ENCODE measurements around the gene PLCG2. TPM values are rescaled to one million over a fixed set of nuclear protein-coding genes. Genes with fewer than 3 reads are reported as not detected.
"Not testable (repeated sequence)": the region's sequence is repeated elsewhere in the genome, so short reads cannot be mapped to it uniquely, and the experiment has no call there.

Gene PLCG2
- total and polyA plus RNA-seq, 2 experiments from 2014 or later, result 0.39 TPM; not detected in 1

GRCh38 chr16:81755915-81756614 lies 23.0 kb upstream of the PLCG2 start:
- no peak overlapping the region for H2AFZ ChIP-seq
- no peaks in the 10 kb centered on the region for H3K9me2 ChIP-seq (ENCODE audit: insufficient read depth)
- no peak for DNase-seq
- H3K9ac ChIP-seq, result no peak overlapping the region
- no peak overlapping the region for H3K4me2 ChIP-seq (ENCODE audit: unreplicated experiment)
- in situ Hi-C loops (cut with MboI), result no loop called here
- H3K27ac ChIP-seq, result no peak overlapping the region
- H3K9me3 ChIP-seq (ENCODE audit: low read depth), result no peaks in the 10 kb centered on the region
- H3K36me3 ChIP-seq (ENCODE audit: low read depth), result no peaks in the 10 kb centered on the region
- H3K4me3 ChIP-seq, result no peak overlapping the region
- no peaks in the 10 kb centered on the region for H3K27me3 ChIP-seq (replicated peaks; ENCODE audit: insufficient read depth)
- no peaks in the 10 kb centered on the region for H3F3A ChIP-seq (ENCODE audit: insufficient read depth)
- no peaks in the 10 kb centered on the region for H3K79me2 ChIP-seq (ENCODE audit: insufficient read depth)
- H3K4me1 ChIP-seq (ENCODE audit: insufficient read depth), result no peaks in the 10 kb centered on the region
- H4K20me1 ChIP-seq (ENCODE audit: insufficient read depth), result no peaks in the 10 kb centered on the region
- WGBS, 2 experiments (ENCODE audit: low coverage in 1 of 2, low lambda C conversion rate in 2 of 2, missing lambda C conversion rate in 2 of 2), result 57 to 68% methylated on average over 13 of the region's 13 CpGs
- TF ChIP-seq EZH2phosphoT487 (IDR thresholded peaks at IDR 0.05; ENCODE audit: insufficient read depth, low read depth), result no peak

GRCh38 chr16:81756615-81757356 lies 22.3 kb upstream of the PLCG2 start:
- Histone ChIP-seq H3K79me2 (ENCODE audit: insufficient read depth) (no peaks in the 10 kb centered on the region), H3K27me3 (replicated peaks; ENCODE audit: insufficient read depth) (no peaks in the 10 kb centered on the region), H3K9me3 (ENCODE audit: low read depth) (no peaks in the 10 kb centered on the region), H3K4me1 (ENCODE audit: insufficient read depth) (no peaks in the 10 kb centered on the region), H3K9me2 (ENCODE audit: insufficient read depth) (no peaks in the 10 kb centered on the region), H3K36me3 (ENCODE audit: low read depth) (no peaks in the 10 kb centered on the region), H4K20me1 (ENCODE audit: insufficient read depth) (no peaks in the 10 kb centered on the region), H3K9ac (no peak overlapping the region), H3K4me3 (no peak overlapping the region), H3F3A (ENCODE audit: insufficient read depth) (no peaks in the 10 kb centered on the region), H3K4me2 (ENCODE audit: unreplicated experiment) (no peak overlapping the region), H2AFZ (no peak overlapping the region), H3K27ac (no peak overlapping the region)
- 78 to 79% methylated on average over 9 of the region's 9 CpGs for WGBS, 2 experiments (ENCODE audit: low coverage in 1 of 2, low lambda C conversion rate in 2 of 2, missing lambda C conversion rate in 2 of 2)
- in situ Hi-C loops (cut with MboI), result no loop called here
- TF ChIP-seq EZH2phosphoT487 (IDR thresholded peaks at IDR 0.05; ENCODE audit: insufficient read depth, low read depth) (no peak), EZH2 (IDR thresholded peaks at IDR 0.05; ENCODE audit: insufficient read depth, poor library complexity, severe bottlenecking) (no peak)
- DNase-seq, result no peak

GRCh38 chr16:81758376-81758775 lies 20.7 kb upstream of the PLCG2 start:
- TF ChIP-seq EZH2 (IDR thresholded peaks at IDR 0.05; ENCODE audit: insufficient read depth, poor library complexity, severe bottlenecking), result no peak
- no peak for TF ChIP-seq EZH2phosphoT487 (IDR thresholded peaks at IDR 0.05; ENCODE audit: insufficient read depth, low read depth)
- Histone ChIP-seq H3K9me3 (ENCODE audit: low read depth) (no peaks in the 10 kb centered on the region), H3K27me3 (replicated peaks; ENCODE audit: insufficient read depth) (no peaks in the 10 kb centered on the region; the same call in 1 of the 2 replicates), H3F3A (ENCODE audit: insufficient read depth) (no peaks in the 10 kb centered on the region), H3K9me2 (ENCODE audit: insufficient read depth) (no peaks in the 10 kb centered on the region), H3K4me3 (no peak overlapping the region), H3K27ac (no peak overlapping the region), H3K79me2 (ENCODE audit: insufficient read depth) (no peaks in the 10 kb centered on the region), H3K9ac (no peak overlapping the region), H3K4me1 (ENCODE audit: insufficient read depth) (no peaks in the 10 kb centered on the region), H2AFZ (no peak overlapping the region), H3K4me2 (ENCODE audit: unreplicated experiment) (no peak overlapping the region), H4K20me1 (ENCODE audit: insufficient read depth) (no peaks in the 10 kb centered on the region), H3K36me3 (ENCODE audit: low read depth) (no peaks in the 10 kb centered on the region)
- 34 to 35% methylated on average over 2 of the region's 2 CpGs for WGBS, 2 experiments (ENCODE audit: low coverage in 1 of 2, low lambda C conversion rate in 2 of 2, missing lambda C conversion rate in 2 of 2)
- in situ Hi-C loops (cut with MboI), result no loop called here
- peak; percentile 30 for DNase-seq

GRCh38 chr16:81762322-81762721 lies 16.8 kb upstream of the PLCG2 start:
- H3K9me3 ChIP-seq (ENCODE audit: low read depth); DNase-seq; in situ Hi-C loops (cut with MboI); H3K4me1 ChIP-seq (ENCODE audit: insufficient read depth); H3K27ac ChIP-seq; H3K79me2 ChIP-seq (ENCODE audit: insufficient read depth); H3F3A ChIP-seq (ENCODE audit: insufficient read depth); H2AFZ ChIP-seq; H3K27me3 ChIP-seq (replicated peaks; ENCODE audit: insufficient read depth); H3K4me3 ChIP-seq; H3K9ac ChIP-seq; H3K9me2 ChIP-seq (ENCODE audit: insufficient read depth); H3K36me3 ChIP-seq (ENCODE audit: low read depth); H3K4me2 ChIP-seq (ENCODE audit: unreplicated experiment); H4K20me1 ChIP-seq (ENCODE audit: insufficient read depth): not testable (repeated sequence)
- WGBS, 2 experiments (ENCODE audit: low coverage in 1 of 2, low lambda C conversion rate in 2 of 2, missing lambda C conversion rate in 2 of 2), result 51 to 52% methylated on average over 4 of the region's 4 CpGs

Measured in GM23248 (cell line).